HG03103 (cell line): Measurements from ENCODE around the gene TTC1.
A peak's percentile ranks its signal among the peaks of the same experiment; 100 is the strongest.
"Not testable (repeated sequence)": the region's sequence is repeated elsewhere in the genome, so short reads cannot be mapped to it uniquely, and the experiment has no call there.

Source experiments
- ATAC-seq: cut with Tn5 transposase; IDR thresholded peaks from one replicate; pipeline ENCODE4 v1.9.1; 2021; ENCODE audit warnings: low read depth; ENCODE audit not compliant: unreplicated experiment

TTC1 gene

DNA sequence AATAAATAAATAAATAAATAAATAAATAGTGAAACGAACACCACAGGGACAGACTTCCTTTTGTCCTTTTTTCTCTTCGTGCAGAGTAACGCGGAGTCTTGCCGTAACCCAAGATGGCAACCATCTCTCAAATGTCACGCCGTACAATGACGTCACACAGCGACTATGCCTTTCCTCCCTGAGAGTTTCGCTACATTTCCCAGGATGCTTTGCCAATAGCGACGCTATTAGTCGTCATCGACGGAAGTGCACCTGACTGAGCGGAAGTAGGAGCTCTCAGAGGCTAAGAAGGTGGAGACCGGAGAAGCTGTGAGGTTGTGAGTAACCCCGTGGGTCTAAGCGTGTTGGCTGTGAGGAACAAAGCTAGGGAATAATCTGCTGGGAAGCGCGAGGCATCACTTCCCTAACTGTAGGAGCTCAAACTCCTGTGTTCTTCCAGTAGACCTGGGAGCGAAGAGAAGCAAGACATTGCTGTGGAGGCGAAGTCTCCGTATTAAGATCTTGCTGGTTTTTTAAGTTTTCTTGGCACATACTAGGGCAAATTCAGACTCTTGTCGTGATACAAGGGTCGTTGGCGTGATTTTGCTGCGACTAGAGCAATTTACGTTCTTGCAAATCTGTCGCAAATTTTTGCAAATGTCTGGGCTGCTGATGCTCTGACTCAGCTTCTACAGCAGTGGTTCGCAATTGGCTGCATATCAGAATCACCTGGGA lies at the start of gene TTC1:
TTC1 (plus strand) TSS at position 263 of the 714 bp plus-strand sequence. CDS start 1,390 bp downstream, outside the sequence.
- ATAC-seq: peak; percentile 99

GRCh38 chr5:159961176-159962160 lies 47.5 kb upstream of the TTC1 start:
- ATAC-seq: no peak

- ATAC-seq: no peak
Observed at GRCh38 chr5:159962214-159962613, 46.7 kb upstream of the TTC1 start.

DNA sequence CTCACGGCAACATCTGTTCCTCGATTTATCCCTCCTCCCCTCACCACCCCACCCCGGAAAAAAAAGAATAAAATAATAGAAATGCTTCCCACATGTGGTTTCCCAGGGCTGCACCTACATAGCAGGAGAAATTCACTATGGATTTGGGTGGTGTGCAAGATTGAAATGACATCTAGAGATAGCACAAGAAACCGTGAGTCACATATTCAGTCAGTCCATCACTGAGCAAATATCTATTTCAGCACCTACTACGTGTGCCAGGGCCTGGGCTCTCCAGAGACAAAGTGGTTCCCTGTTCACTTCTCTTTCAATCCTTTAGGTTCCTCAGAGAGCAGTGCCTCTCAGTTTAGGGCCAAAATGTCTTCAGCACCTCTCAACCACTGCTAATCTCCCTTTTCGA lies 45.0 kb upstream of the TTC1 start:
- no peak for ATAC-seq

GRCh38 chr5:159965031-159965837 lies 43.7 kb upstream of the TTC1 start:
- no peak for ATAC-seq

DNA sequence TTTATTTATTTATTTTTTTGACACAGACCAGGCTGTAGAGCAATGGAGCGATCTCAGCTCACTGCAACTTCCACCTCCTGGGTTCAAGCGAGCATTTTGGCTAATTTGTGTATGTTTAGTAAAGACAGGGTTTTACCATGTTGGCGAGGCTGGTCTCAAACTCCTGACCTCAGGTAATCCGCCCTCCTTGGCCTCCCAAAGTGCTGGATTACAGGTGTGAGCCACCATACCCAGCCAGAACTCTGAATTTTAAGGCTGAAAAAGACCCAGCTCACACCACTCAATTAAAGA lies 43.2 kb upstream of the TTC1 start:
- not testable (repeated sequence) for ATAC-seq

DNA sequence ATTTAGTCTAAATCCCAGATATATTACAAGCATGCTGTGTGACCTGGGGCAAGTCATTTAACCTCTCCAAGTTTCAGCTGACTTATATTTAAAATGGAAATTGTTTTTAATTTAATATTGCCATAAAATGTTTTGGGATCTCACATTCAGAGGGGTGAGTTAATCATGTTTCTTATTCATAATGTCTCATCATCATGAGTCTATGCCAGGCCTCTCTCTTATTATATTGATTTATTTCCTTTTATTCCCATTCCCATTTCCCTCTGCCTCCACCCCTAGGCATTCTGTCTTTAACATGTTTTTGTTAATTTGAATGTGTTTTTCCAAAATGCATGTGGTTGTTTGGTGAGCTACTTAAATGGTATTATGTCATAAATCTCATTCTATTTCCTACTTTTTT lies 39.0 kb upstream of the TTC1 start:
- ATAC-seq: no peak

DNA sequence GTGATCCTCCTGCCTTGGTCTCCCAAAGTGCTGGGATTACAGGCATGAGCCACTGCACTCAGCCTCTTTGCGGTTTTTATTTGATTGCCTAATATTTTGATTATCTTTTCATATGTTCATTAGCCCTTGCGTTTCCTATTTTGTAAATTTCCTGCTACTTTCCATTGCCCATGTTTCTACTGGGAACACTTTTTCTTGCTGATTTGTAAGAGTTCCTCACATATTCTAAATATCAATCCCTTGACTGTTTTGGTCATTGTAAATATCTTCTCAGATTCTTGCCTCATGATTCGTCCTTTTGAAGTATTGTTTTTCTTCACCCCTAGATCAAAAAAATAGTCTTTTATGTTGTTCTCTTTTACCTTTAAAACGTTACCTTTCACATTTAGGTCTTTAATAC lies 37.9 kb upstream of the TTC1 start:
- no peak for ATAC-seq

GRCh38 chr5:159971514-159971913 lies 37.4 kb upstream of the TTC1 start:
- ATAC-seq: no peak

- no peak for ATAC-seq
Observed at GRCh38 chr5:159971931-159972461, 36.9 kb upstream of the TTC1 start.

DNA sequence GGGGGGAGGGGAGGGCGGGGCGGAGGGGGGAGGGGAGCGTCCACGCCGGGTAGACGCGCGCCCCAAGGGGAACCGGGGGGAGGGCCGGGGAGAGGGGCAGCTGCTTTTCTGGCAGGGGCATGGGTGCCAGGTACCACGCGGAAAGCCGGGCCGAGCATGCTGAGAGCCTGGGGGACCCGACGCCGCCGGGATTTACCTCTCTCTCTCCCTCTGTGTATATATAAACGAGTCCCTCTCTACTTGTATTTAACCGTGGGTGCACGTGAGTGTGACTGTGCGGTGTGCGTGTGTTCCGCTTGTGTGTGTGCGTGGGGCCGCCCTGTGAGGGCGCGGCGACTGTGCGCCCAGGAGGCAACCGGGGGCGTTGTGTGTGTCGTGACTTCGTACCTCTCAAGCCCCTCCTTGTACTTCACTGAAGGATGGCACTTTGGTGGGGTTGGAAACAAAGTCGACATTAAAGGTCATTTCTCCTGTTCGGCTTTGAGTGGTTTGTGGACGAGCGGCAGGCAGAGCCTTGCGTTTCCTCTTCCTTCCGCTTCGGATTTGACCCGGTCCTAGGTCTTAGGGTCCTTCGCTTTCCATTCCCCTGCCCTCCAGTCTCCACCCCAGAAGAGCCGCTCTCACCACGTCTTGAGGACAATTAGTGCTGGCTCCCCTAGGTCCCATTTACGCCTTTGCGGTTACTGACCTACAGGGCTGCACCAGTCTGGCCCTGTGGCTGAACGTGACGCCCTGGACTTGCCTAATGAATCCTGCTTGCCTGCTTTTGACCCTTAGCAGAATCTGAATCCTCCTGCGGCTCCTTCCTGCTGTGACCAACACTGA lies 36.2 kb upstream of the TTC1 start:
- no peak for ATAC-seq

- no peak for ATAC-seq
Observed at GRCh38 chr5:159975462-159976019, 33.4 kb upstream of the TTC1 start.

DNA sequence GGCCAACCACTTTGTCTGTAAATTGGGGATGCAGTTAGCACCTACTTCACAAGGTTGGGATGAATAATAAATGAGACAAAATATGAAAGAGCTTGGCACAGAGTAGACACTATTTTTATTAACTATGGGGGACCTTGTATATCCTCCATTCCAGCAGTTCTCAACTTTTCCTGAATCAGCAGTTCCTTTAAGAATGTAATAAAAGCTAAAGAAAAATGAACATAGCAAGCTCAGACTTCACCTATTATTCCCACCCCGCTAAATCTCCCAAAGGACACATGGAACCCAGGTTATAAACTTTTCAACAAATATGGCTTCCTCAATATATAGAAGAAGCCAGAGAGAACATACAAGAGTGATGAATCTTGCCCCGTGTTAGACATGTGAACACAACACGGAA lies 32.0 kb upstream of the TTC1 start:
- ATAC-seq: no peak

DNA sequence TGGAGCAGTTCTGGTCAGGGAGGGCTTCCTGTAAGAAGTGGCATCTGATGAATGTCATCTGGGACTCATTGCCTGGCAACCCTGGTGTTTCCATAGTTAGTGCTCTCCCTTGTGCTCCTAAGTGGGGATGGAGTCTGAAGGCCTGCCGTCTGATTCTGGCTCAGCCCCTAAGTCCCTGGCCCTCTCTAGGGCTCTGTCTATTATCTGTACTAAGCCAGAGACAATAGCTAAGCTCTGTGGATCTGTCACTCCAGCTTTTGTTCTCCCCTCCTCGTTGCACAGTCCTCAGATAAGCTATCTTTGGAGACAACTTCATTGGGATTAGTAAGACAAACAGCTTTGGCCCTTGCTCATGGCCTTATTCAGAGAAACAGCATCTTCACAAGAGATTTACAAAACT lies 30.6 kb upstream of the TTC1 start:
- no peak for ATAC-seq

DNA sequence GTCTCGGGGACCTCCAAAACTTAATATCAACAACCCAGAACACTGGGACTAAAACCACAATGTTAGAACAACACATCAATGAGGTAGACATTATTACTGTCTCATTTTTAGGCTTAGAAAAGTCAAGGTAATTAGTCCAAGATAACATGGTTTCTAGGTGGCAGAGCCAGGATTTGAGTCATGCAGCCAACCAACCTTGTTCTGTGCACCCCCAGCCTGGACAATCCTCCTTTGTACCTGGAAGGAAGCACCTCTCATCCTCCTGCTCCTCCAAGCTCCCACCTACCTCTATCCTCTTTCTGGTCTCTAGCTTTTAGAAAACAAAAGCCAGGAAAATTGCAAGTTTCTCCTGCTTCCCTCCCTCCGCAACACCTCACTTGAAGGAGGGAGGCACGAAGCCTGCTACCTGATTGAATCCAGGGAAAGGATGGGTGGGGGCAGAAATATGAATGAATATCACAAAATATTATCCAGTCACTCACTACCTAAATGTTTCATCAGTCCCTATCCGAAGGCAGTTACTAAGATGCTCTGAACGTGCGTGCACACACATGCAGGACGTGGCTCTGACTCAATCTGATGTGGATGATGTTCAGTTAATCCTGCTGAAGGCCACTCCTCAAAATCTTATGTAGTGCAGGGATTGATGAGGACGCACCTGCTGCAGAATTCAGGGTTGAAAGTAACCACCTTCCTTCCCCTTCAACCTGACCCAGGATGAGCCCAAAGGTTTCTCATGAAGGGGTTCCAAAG lies 26.3 kb upstream of the TTC1 start:
- ATAC-seq: no peak

DNA sequence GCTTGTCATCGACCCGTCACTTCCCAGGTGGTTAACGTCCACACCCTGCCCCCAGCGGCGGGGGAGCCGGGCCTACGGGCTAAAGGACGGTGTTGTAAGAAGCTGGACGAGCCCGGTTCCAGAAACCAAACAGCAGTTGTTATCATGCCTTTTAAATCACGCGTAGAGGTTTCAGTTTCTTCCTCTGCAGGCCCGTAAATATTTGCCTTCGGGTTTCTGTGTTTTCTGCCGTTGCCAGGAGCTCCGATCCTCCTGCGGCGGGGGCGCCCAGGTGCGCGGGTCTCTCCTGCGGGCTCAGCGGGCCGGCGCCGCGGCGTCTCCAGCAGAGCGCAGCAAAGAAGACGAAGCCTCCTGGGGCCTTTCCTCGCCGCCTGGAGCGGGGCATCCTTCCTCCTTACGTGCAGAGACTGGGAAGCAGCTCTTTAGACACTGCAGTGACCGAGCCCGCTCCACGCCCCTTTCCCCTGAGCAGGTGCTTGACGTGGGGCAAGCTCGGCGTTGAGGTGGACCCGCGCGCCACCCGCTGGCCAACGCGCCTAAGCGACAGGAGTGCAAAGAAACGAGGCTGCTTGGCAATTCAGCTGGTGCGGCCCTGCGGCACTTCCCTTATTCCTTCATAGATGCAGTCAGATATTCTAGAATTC lies 21.8 kb upstream of the TTC1 start:
- ATAC-seq: peak; percentile 98

DNA sequence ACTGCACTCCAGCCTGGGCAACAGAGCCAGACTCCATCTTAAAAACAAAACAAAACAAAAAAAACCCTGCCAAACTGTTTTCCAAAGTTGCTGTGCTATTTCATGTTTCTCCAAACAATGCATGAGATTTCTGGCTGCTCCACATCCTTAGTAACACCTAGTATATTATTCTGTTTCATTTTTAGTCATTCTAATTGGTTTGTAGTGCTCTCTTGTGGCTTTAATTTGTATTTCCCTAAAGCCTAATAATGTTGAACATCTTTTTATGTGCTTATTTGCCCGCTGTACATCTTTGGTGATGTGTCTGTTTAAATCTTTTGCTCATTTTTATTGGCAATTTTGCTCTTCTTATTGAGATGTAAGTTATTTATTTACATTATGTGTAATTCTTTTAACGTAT lies 18.4 kb upstream of the TTC1 start:
- no peak for ATAC-seq

DNA sequence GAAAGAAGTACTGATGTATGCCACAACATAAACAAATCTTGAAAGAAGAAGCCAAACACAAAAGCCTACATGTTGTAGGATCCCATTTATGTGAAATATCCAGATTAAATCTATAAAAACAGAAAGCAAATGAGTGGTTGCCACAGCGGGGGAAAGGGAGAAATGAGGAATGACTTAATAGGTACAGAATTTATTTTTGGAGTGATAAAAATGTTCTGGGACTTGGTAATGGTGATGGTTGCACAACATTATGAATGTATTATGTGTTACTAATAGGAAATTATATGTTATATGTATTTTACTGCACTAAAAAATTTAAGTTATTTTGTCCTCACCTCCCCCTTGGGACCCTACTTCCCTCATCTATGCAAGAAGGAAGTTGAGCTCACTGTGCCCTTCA lies 16.4 kb upstream of the TTC1 start:
- no peak for ATAC-seq
